K562 (cell line): ENCODE results near the gene FKBP2. TPM values are rescaled to one million over a fixed set of nuclear protein-coding genes. Genes with fewer than 3 reads are reported as not detected.

Experiments used
- CBFA2T3 ChIP-seq: fragments of 450-650 bp; IDR thresholded peaks from 2 replicates; pipeline ENCODE4 v1.6.1; 2017
- CREB1 ChIP-seq, 2 experiments: sonication (generic) in 1 of 2; formaldehyde crosslinking in 1 of 2; IDR thresholded peaks; 2 replicates each; pipeline versions ENCODE4 v1.6.1 to v1.8.0; 2012 to 2022; ENCODE audit warnings: inconsistent platforms in 1 of 2, mild to moderate bottlenecking in 1 of 2, missing genetic modification reagents in 1 of 2, moderate library complexity in 1 of 2
- FOXJ3 ChIP-seq: sonication (generic); formaldehyde crosslinking; IDR thresholded peaks from 2 replicates; pipeline ENCODE4 v1.4.0; 2020; ENCODE audit warnings: mild to moderate bottlenecking, missing genetic modification reagents
- HOMEZ ChIP-seq: fragments of 250-450 bp; sonication (Bioruptor Pico); IDR thresholded peaks from 2 replicates; pipeline ENCODE4 v1.4.0; 2020; ENCODE audit warnings: mild to moderate bottlenecking, moderate library complexity
- LARP7 ChIP-seq: fragments of 450-650 bp; IDR thresholded peaks from 2 replicates; pipeline ENCODE4 v1.6.1; 2016
- NFE2 ChIP-seq: IDR thresholded peaks from 2 replicates; pipeline ENCODE4 v1.6.1; 2014; ENCODE audit warnings: antibody characterized with exemption, low read depth
- NR2C2 ChIP-seq, 2 experiments: fragments of 200-800 bp in 1 of 2; sonication (Bioruptor generic) in 1 of 2; sonication (generic) in 1 of 2; formaldehyde crosslinking in 1 of 2; IDR thresholded peaks; 2 replicates each; pipeline versions ENCODE4 v1.6.1 to v1.8.0; 2016 to 2022; ENCODE audit warnings: mild to moderate bottlenecking in 1 of 2, missing compliant biosample characterization in 1 of 2, missing genetic modification characterization in 1 of 2, missing genetic modification reagents in 1 of 2
- PREB ChIP-seq: sonication (generic); formaldehyde crosslinking; IDR thresholded peaks from 2 replicates; pipeline ENCODE4 v1.8.1; 2023; ENCODE audit warnings: mild to moderate bottlenecking, missing genetic modification reagents
- RERE ChIP-seq: sonication (generic); formaldehyde crosslinking; IDR thresholded peaks from 2 replicates; pipeline ENCODE4 v1.8.0; 2023; ENCODE audit warnings: missing genetic modification reagents, mild to moderate bottlenecking, borderline replicate concordance
- RNF219 ChIP-seq: fragments of 250-450 bp; sonication (Bioruptor Pico); IDR thresholded peaks from 2 replicates; pipeline ENCODE4 v1.5.0; 2022; ENCODE audit warnings: mild to moderate bottlenecking
- THAP7 ChIP-seq: fragments of 250-450 bp; sonication (Bioruptor Pico); IDR thresholded peaks from 2 replicates; pipeline ENCODE4 v1.5.0; 2021
- U2AF2 ChIP-seq: fragments of 200-400 bp; formaldehyde crosslinking; optimal IDR thresholded peaks from 2 replicates; pipeline ENCODE3; 2017; ENCODE audit warnings: low read depth, mild to moderate bottlenecking, low read length
- USF1 ChIP-seq: sonication (generic); formaldehyde crosslinking; IDR thresholded peaks from 2 replicates; pipeline ENCODE4 v1.9.0; 2022; ENCODE audit warnings: mild to moderate bottlenecking, missing genetic modification reagents
- ZC3H8 ChIP-seq: fragments of 450-650 bp; IDR thresholded peaks from 2 replicates; pipeline ENCODE4 v1.6.1; 2017
- ZNF77 ChIP-seq: fragments of 250-450 bp; sonication (Bioruptor Pico); IDR thresholded peaks from 2 replicates; pipeline ENCODE4 v1.5.0; 2020
- polyA plus RNA-seq, 8 experiments: library from polyadenylated mRNA; depleted of rRNA in 4 of 8; stranded (reverse) in 5 of 8; unstranded in 3 of 8; fragments of >200 nt; fragmentation: Nextera tagmentation in 2 of 8; fragmentation: Illumina TruSeq in 1 of 8; extraction: Ambion mirVana in 2 of 8; extraction: Trizol in 1 of 8; gene quantifications; 2 replicates each; pipeline versions ENCODE4 v1.2.1 to v1.2.3, GENCODE V29; 2011 to 2014; ENCODE audit warnings: inconsistent platforms in 1 of 8, missing spikeins in 1 of 8
- total RNA-seq, 7 experiments: library from RNA; depleted of rRNA in 6 of 7; stranded (reverse); fragments of >200 nt in 6 of 7; fragmentation: Illumina TruSeq in 2 of 7; extraction: Trizol in 2 of 7; gene quantifications; 2 replicates each; pipeline versions ENCODE4 v1.2.1 to v1.2.3, GENCODE V29; 2011 to 2021; ENCODE audit warnings: low replicate concordance in 1 of 7

Gene FKBP2
- total and polyA plus RNA-seq, 9 of the 15 experiments (the other 6 are each of a cell fraction or from before 2014, with no cell fraction given), result 3.5 to 151 (median 58.1) TPM

- TF ChIP-seq CREB1 (IDR thresholded peaks at IDR 0.05) (peak; percentile 42; the same call in 1 of the 2 replicates), CREB1 (CRISPR knock-in tag; IDR thresholded peaks at IDR 0.05) (peak; percentile 65), ZNF77 (CRISPR knock-in tag) (no peak), USF1 (CRISPR knock-in tag) (peak; percentile 5; the same call in 1 of the 2 replicates), LARP7 (no peak), RNF219 (no peak), PREB (CRISPR knock-in tag) (no peak), CBFA2T3 (peak; percentile 84), NFE2 (peak; percentile 95), THAP7 (no peak), RERE (no peak), ZC3H8 (no peak), NR2C2 (CRISPR knock-in tag; IDR thresholded peaks at IDR 0.05) (no peak; the same call in 1 of the 2 replicates), NR2C2 (tag; IDR thresholded peaks at IDR 0.05) (peak; percentile 77), HOMEZ (CRISPR knock-in tag) (no peak), FOXJ3 (CRISPR knock-in tag) (no peak), U2AF2 (no peak)
Measured at GRCh38 chr11:64207256-64208085, 33.4 kb upstream of the FKBP2 start (continued).
